Measurements from ENCODE around the gene PRPSAP2. TPM values are rescaled to one million over a fixed set of nuclear protein-coding genes. Genes with fewer than 3 reads are reported as not detected.

Gene PRPSAP2
- total RNA-seq, 5 donors from 2014 or later (not counting 1 experiment from before 2014, with no cell fraction given): 27.4 to 49.6 (median 39.6) TPM

DNA sequence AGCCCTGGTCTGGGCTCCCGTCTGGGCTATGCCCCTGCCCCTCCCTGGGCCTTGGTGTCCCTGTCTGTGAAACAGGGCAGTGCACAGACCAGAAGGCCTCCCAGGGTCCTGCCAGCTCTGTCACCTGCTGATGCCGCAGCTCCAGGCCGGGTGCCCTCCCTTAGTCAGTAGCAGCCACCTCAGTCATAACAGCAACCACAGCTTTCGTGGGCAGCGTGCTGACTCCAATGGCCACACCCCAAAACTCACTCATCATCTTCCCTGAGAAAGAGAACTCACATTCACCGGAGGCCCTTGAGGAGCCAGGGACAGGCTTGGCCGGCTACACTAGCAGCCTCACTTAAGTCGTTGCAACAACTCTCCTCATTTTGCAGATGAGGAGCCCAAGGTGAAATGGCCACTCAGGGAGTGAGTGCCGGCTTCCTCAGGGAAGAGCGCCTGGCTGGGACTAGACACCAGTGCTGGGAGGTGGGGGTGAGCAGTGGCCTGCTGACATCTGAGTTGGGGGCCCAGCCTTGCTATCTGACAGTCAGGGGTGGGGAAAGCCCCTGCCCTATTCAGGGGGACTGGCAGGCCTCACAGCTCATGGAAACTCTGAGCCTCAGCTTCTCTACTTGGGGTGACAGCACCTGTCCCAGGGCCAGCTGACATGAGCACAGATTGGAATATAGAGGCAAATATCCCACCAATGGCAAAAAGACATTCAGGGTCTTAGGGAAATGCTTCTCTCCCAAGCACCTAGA lies 116.6 kb downstream of the PRPSAP2 start:
- Mint-ChIP-seq H3K4me3 (no peak overlapping the region), H3K4me1 (peaks cover 0 to 7% (median 6%) of the 10 kb centered on the region in 3 donors), H3K27me3 (no peaks in the 10 kb centered on the region), H3K27ac (no peak overlapping the region), H3K36me3 (peaks cover 4% of the 10 kb centered on the region), H3K9me3 (no peaks in the 10 kb centered on the region)
- no peak overlapping the region for H3K4me3 ChIP-seq (ENCODE audit: control insufficient read depth in 1 of 2, extremely low read depth in 1 of 2, low read length in 1 of 2)
- CTCF ChIA-PET: no interaction called here
- DNase-seq (no peak), ATAC-seq (replicated peaks in 1 of 4) (no peak)
- peaks cover 10 to 30% of the 10 kb centered on the region in 2 donors for H3K36me3 ChIP-seq (ENCODE audit: control insufficient read depth in 2 of 2, extremely low read depth in 1 of 2, insufficient read depth in 1 of 2, low read length in 1 of 2)
- POLR2A ChIA-PET: no interaction called here
- H3K4me1 ChIP-seq (ENCODE audit: control insufficient read depth in 1 of 2, extremely low read depth in 1 of 2, insufficient read depth in 2 of 2, low read length in 2 of 2): peaks cover 0 to 3% of the 10 kb centered on the region in 2 experiments
- no peaks in the 10 kb centered on the region for H3K27me3 ChIP-seq (replicated peaks in 1 of 2; ENCODE audit: control insufficient read depth in 2 of 2, extremely low read depth in 1 of 2, insufficient read depth in 2 of 2, low read length in 1 of 2)
- WGBS (ENCODE audit: insufficient coverage): 78% methylated on average over 8 of the region's 10 CpGs
- H3K9me3 ChIP-seq: no peaks in the 10 kb centered on the region
- no peak overlapping the region for H3K27ac ChIP-seq (ENCODE audit: low read length)

GRCh38 chr17:18975597-18975996 lies 117.7 kb downstream of the PRPSAP2 start:
- CTCF ChIA-PET: no interaction called here
- Histone ChIP-seq H3K4me1 (ENCODE audit: control insufficient read depth in 1 of 2, extremely low read depth in 1 of 2, insufficient read depth in 2 of 2, low read length in 2 of 2) (no peaks in the 10 kb centered on the region), H3K36me3 (ENCODE audit: control insufficient read depth in 2 of 2, extremely low read depth in 1 of 2, insufficient read depth in 1 of 2, low read length in 1 of 2) (peaks cover 10 to 30% of the 10 kb centered on the region in 2 donors), H3K27ac (ENCODE audit: low read length) (no peak overlapping the region), H3K27me3 (replicated peaks in 1 of 2; ENCODE audit: control insufficient read depth in 2 of 2, extremely low read depth in 1 of 2, insufficient read depth in 2 of 2, low read length in 1 of 2) (no peaks in the 10 kb centered on the region), H3K4me3 (ENCODE audit: control insufficient read depth in 1 of 2, extremely low read depth in 1 of 2, low read length in 1 of 2) (no peak overlapping the region), H3K9me3 (no peaks in the 10 kb centered on the region)
- ATAC-seq (replicated peaks in 1 of 4) (no peak), DNase-seq (no peak)
- H3K27ac Mint-ChIP-seq: no peak overlapping the region
- no peaks in the 10 kb centered on the region for H3K27me3 Mint-ChIP-seq
- H3K36me3 Mint-ChIP-seq: peaks cover 4% of the 10 kb centered on the region
- 94% methylated on average over 7 of the region's 13 CpGs for WGBS (ENCODE audit: insufficient coverage)
- POLR2A ChIA-PET: interaction anchor here in 1 of 2 donors (0.5 kb wide), 1 partner anchor 880 kb away, joined by 11 read pairs; no protein-coding TSS in a partner anchor
- no peaks in the 10 kb centered on the region for H3K4me1 Mint-ChIP-seq
- H3K9me3 Mint-ChIP-seq: no peaks in the 10 kb centered on the region
- H3K4me3 Mint-ChIP-seq: no peak overlapping the region

DNA sequence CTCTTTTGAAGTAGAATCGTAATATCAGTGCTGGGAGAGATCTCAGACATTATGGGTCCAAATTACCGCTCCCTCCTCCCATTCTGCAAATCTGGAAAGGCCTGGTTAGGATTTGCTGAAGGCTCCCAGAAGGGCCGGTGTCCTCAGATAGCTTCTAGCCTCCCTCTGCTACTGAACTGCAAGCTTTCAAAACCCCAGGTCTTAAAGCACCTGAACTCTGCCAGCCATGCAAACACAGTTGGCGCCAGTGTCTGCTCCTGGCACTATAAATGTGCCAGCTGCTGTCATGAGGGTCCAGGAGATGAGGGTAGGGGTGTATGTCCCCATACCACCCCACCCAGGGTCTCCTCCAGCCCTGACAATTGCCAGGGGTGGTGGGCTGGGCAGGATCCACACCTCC lies 118.3 kb downstream of the PRPSAP2 start:
- Histone ChIP-seq H3K27me3 (replicated peaks in 1 of 2; ENCODE audit: control insufficient read depth in 2 of 2, extremely low read depth in 1 of 2, insufficient read depth in 2 of 2, low read length in 1 of 2) (no peaks in the 10 kb centered on the region), H3K4me1 (ENCODE audit: control insufficient read depth in 1 of 2, extremely low read depth in 1 of 2, insufficient read depth in 2 of 2, low read length in 2 of 2) (no peaks in the 10 kb centered on the region), H3K4me3 (ENCODE audit: control insufficient read depth in 1 of 2, extremely low read depth in 1 of 2, low read length in 1 of 2) (no peak overlapping the region), H3K36me3 (ENCODE audit: control insufficient read depth in 2 of 2, extremely low read depth in 1 of 2, insufficient read depth in 1 of 2, low read length in 1 of 2) (peaks cover 10 to 25% of the 10 kb centered on the region in 2 donors), H3K9me3 (no peaks in the 10 kb centered on the region), H3K27ac (ENCODE audit: low read length) (no peak overlapping the region)
- ATAC-seq (replicated peaks in 1 of 4) (no peak), DNase-seq (no peak)
- ChIA-PET CTCF (no interaction called here), POLR2A (no interaction called here)
- WGBS (ENCODE audit: insufficient coverage): 50% methylated on average over 2 of the region's 4 CpGs
- peaks cover 4% of the 10 kb centered on the region for H3K36me3 Mint-ChIP-seq
- no peak overlapping the region for H3K27ac Mint-ChIP-seq
- no peaks in the 10 kb centered on the region for H3K9me3 Mint-ChIP-seq
- no peaks in the 10 kb centered on the region for H3K27me3 Mint-ChIP-seq
- no peaks in the 10 kb centered on the region for H3K4me1 Mint-ChIP-seq
- no peak overlapping the region for H3K4me3 Mint-ChIP-seq

GRCh38 chr17:18977021-18977420 lies 119.1 kb downstream of the PRPSAP2 start:
- Histone ChIP-seq H3K27ac (ENCODE audit: low read length) (no peak overlapping the region), H3K4me3 (ENCODE audit: control insufficient read depth in 1 of 2, extremely low read depth in 1 of 2, low read length in 1 of 2) (no peak overlapping the region), H3K4me1 (ENCODE audit: control insufficient read depth in 1 of 2, extremely low read depth in 1 of 2, insufficient read depth in 2 of 2, low read length in 2 of 2) (no peaks in the 10 kb centered on the region), H3K27me3 (replicated peaks in 1 of 2; ENCODE audit: control insufficient read depth in 2 of 2, extremely low read depth in 1 of 2, insufficient read depth in 2 of 2, low read length in 1 of 2) (no peaks in the 10 kb centered on the region), H3K9me3 (no peaks in the 10 kb centered on the region), H3K36me3 (ENCODE audit: control insufficient read depth in 2 of 2, extremely low read depth in 1 of 2, insufficient read depth in 1 of 2, low read length in 1 of 2) (peaks cover 8 to 25% of the 10 kb centered on the region in 2 donors)
- H3K36me3 Mint-ChIP-seq: peaks cover 4% of the 10 kb centered on the region
- POLR2A ChIA-PET: no interaction called here
- CTCF ChIA-PET: no interaction called here
- H3K27ac Mint-ChIP-seq: no peak overlapping the region
- no peaks in the 10 kb centered on the region for H3K27me3 Mint-ChIP-seq
- H3K4me1 Mint-ChIP-seq: no peaks in the 10 kb centered on the region
- no peaks in the 10 kb centered on the region for H3K9me3 Mint-ChIP-seq
- no peak overlapping the region for H3K4me3 Mint-ChIP-seq
- no peak for DNase-seq
- 89% methylated on average over 4 of the region's 4 CpGs for WGBS (ENCODE audit: insufficient coverage)
- ATAC-seq (replicated peaks in 1 of 4): no peak

DNA sequence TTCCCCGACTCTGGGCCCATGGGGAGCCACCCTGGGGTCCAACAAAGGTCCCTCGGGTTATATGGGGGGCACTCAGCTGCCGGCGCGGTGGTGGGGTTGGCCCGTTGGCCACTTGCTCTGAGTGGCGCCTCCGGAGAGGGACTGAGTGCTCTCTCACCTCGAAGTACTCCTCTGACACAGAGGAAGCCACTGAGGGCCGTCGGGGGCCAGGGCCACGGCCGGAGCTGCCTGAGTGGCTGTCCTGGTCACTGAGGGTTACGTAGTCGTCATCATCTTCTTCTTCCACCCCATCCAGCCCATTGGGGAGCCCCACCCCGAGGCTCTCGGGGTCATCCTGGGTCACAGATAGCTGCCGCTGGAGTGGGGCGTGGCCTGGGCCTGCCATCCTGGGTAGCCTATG lies 119.7 kb downstream of the PRPSAP2 start:
- Mint-ChIP-seq H3K27me3 (no peaks in the 10 kb centered on the region), H3K27ac (no peak overlapping the region), H3K4me1 (no peaks in the 10 kb centered on the region), H3K9me3 (no peaks in the 10 kb centered on the region), H3K36me3 (peaks cover 4% of the 10 kb centered on the region), H3K4me3 (no peak overlapping the region)
- ATAC-seq (replicated peaks in 1 of 4): peak in 1 of 4 experiments; percentile 19
- Histone ChIP-seq H3K27ac (ENCODE audit: low read length) (no peak overlapping the region), H3K4me3 (ENCODE audit: control insufficient read depth in 1 of 2, extremely low read depth in 1 of 2, low read length in 1 of 2) (no peak overlapping the region), H3K36me3 (ENCODE audit: control insufficient read depth in 2 of 2, extremely low read depth in 1 of 2, insufficient read depth in 1 of 2, low read length in 1 of 2) (peaks cover 8 to 25% of the 10 kb centered on the region in 2 donors), H3K27me3 (replicated peaks in 1 of 2; ENCODE audit: control insufficient read depth in 2 of 2, extremely low read depth in 1 of 2, insufficient read depth in 2 of 2, low read length in 1 of 2) (no peaks in the 10 kb centered on the region), H3K4me1 (ENCODE audit: control insufficient read depth in 1 of 2, extremely low read depth in 1 of 2, insufficient read depth in 2 of 2, low read length in 2 of 2) (no peaks in the 10 kb centered on the region), H3K9me3 (no peaks in the 10 kb centered on the region)
- 100% methylated on average over 11 of the region's 19 CpGs for WGBS (ENCODE audit: insufficient coverage)
- ChIA-PET CTCF (no interaction called here), POLR2A (no interaction called here)
- DNase-seq: no peak

GRCh38 chr17:18978050-18978449 lies 120.1 kb downstream of the PRPSAP2 start:
- H3K4me1 ChIP-seq (ENCODE audit: control insufficient read depth in 1 of 2, extremely low read depth in 1 of 2, insufficient read depth in 2 of 2, low read length in 2 of 2): no peaks in the 10 kb centered on the region

More at GRCh38 chr17:18978050-18978449, 120.1 kb downstream of the PRPSAP2 start:
- Mint-ChIP-seq H3K27me3 (no peaks in the 10 kb centered on the region), H3K4me3 (no peak overlapping the region), H3K27ac (no peak overlapping the region), H3K36me3 (peaks cover 4% of the 10 kb centered on the region), H3K9me3 (no peaks in the 10 kb centered on the region), H3K4me1 (no peaks in the 10 kb centered on the region)
- no peak overlapping the region for H3K4me3 ChIP-seq (ENCODE audit: control insufficient read depth in 1 of 2, extremely low read depth in 1 of 2, low read length in 1 of 2)
- ATAC-seq (replicated peaks in 1 of 4) (no peak), DNase-seq (no peak)
- CTCF ChIA-PET: no interaction called here
- peaks cover 8 to 25% of the 10 kb centered on the region in 2 donors for H3K36me3 ChIP-seq (ENCODE audit: control insufficient read depth in 2 of 2, extremely low read depth in 1 of 2, insufficient read depth in 1 of 2, low read length in 1 of 2)
- H3K9me3 ChIP-seq: no peaks in the 10 kb centered on the region
- 94% methylated on average over 12 of the region's 13 CpGs for whole genome bisulfite sequencing (ENCODE audit: insufficient coverage)
- H3K27ac ChIP-seq (ENCODE audit: low read length): no peak overlapping the region
- no peaks in the 10 kb centered on the region for H3K27me3 ChIP-seq (replicated peaks in 1 of 2; ENCODE audit: control insufficient read depth in 2 of 2, extremely low read depth in 1 of 2, insufficient read depth in 2 of 2, low read length in 1 of 2)
- POLR2A ChIA-PET: no interaction called here
